GF-D8 (cell line): Measurements from ENCODE around the gene PRR35.

ENCODE experiments used
- DNase-seq: peaks from one replicate; lab custom pipeline; 2025; lab: John Stamatoyannopoulos, UW

The PRR35 gene

GRCh38 chr16:564690-565418, 4.7 kb downstream of the PRR35 start:
- no peak for DNase-seq

DNA sequence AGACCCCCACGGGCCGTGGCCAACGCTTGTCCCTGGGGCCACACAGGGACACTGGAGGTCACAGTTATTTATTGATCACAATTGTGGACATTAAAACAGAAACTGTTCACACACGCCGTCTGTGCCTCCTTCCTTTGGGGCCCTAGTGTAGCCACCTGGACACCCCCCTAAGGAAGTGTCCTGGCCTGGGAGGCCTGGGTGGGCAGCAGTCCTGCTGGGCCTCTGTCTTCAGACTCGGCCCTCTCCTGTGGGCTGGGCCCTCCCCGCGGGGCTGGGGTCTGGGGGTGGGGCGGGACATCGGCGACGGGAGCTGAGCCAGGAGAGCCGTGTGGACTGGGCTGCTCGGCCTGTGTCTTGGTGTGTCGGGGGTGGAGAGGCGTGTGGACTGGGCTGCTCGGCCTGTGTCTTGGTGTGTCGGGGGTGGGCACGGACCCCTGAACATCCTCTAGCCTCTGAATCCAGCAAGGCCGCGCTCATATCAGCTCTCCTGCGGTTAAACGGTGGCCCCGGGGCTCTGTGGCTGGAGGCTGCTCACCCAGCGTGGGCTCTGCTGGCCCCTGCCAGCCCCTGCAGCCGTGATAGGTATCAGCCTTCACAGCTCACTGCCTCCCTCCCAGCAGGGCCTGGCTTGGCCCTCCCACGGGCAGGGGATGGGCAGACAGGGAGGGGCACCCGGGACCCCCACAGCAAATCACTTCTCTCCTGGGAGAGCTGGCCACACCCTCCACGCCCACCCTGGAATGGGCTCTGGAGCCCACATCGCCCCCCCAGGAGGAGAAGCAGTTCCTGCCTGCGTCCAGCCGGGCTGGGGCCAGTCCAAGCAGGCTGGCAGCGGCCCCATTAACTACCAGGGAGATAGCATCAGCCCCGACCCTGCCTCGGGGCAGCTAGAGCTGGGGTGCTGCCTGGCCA, 5.5 kb downstream of the PRR35 start:
- peak; percentile 14 for DNase-seq

GRCh38 chr16:566475-567372, 6.5 kb downstream of the PRR35 start, which contains the start of gene NHLRC4:
Gene NHLRC4 (plus strand): TSS chr16:567005. CDS start chr16:568048, 1,043 bp downstream.
- DNase-seq: peak; percentile 80

DNA sequence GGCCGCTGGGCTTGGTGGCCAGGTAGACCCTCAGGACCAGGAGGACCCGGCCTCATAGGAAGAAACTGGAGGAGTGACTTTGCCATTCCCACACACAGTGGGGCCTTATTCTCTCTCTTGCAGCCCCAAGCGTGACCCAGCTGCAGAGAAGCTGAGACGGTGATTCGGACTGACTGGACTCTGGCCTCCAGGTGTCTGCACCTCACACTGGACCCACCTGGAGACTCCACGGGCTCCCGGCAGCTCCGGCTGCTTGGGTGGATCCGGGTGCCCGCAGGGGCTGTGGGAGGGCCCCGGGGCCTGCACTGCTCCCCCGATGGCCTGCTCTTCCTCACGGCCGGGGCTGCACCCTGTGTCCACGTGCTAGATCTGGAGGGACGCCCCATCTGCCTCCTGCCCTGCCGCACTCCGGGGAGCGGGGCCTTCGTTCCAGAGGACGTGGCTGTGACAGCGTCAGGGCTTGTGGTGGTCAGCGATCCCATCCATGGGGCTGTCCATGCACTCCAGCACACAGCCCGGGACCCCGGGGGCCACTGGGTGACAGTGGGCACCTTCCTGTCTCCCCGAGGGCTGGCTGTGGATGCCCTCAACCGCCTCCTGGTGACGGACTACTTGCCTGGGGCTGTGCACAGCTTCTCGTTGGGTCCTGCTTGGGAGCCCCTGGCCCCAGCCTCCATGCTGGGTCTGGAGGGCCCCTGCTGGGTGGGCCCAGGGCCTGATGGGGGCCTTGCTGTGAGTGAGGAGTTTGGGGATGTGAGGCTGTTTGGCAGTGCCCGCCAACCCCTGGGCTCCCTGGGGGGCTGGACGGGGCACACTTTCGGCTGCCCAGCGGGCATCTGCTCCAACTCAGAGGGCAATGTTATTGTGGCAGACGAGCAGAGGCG, 7.4 kb downstream of the PRR35 start:
- DNase-seq: no peak

DNA sequence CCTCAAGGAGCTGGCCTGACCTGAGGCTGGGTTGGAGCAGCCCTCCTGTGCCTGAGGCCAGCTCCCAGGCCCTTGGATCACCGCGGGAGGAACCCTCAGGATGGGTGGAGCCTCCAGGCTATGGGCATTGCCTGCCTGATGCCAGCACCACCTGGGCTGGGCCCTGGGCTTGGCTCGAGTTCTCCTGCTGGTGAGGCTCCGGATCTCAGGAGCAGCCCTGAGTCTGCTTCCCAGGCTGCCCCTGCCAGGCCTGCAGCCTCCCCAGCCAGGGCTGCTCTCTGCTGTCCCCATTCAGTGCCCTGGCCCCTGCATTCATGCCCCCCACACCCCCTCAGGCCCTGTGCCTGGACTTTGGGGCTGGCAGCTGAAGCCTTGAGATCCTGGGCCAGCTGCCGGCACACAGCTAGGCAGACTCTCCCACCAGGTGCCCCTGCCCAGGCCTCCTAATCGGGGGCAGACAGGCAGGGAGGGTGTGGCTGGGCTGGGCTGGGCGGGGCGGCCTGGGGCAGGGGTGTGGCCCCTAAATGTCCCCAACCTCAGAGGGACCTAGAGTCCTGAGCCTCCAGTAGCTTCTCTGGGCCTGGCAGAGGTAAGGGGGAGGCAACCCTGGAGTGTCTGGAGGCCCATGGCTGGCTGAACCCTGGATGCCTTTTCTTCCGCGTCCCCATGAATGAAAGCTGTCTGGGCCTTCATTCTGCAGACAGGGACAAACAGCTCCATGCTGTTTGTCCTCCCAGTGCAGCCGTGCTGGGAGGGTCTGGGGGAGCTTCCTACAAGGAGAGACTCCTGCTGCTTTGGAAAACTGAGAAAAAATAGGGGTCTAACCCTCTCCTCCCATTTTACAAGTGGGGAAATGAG, 8.4 kb downstream of the PRR35 start:
- no peak for DNase-seq

DNA sequence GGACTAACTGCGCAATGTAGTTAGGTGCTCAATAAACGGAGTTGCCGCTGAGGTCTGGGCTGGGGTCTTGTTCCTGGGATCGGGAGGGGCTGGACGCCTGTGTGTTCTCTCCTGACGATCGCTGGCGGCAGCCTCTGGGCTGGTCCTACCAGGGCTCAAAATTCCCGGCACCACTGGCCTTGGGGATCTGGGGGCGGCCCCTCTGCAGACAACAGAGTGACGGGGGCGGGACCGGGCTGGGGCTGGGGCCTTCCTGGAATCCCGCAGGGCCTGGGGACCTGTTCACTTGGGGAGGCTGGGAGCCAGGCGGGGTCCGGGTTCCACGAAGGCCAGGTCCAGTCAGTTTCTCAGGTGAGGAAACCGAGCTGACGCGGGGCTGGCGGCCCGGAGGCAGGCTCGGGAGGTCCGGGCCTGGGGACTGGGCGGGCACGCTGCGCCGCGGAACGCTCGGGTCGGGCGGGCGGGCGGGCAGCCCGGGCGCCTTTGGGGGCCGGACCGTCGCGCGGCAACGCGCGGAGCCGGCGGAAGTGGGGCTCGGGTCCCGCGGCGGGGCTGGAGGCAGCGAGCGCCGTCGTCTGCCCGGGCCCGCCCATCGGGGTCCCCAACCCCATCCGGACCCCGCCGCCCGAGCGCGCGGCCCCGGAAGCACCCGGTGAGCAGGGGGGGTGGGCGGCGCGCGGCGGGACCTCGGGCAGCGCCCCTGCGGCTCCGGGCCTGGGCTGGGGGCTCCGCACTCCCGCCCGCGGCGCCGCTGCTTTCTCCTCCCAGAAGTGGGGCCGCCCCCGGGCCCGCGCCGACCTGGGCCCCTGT, 9.5 kb downstream of the PRR35 start, which contains the start of gene PIGQ:
PIGQ (plus strand) TSS at position 524 of the 810 bp plus-strand sequence. CDS start 4,107 bp downstream, outside the sequence.
- no peak for DNase-seq

DNA sequence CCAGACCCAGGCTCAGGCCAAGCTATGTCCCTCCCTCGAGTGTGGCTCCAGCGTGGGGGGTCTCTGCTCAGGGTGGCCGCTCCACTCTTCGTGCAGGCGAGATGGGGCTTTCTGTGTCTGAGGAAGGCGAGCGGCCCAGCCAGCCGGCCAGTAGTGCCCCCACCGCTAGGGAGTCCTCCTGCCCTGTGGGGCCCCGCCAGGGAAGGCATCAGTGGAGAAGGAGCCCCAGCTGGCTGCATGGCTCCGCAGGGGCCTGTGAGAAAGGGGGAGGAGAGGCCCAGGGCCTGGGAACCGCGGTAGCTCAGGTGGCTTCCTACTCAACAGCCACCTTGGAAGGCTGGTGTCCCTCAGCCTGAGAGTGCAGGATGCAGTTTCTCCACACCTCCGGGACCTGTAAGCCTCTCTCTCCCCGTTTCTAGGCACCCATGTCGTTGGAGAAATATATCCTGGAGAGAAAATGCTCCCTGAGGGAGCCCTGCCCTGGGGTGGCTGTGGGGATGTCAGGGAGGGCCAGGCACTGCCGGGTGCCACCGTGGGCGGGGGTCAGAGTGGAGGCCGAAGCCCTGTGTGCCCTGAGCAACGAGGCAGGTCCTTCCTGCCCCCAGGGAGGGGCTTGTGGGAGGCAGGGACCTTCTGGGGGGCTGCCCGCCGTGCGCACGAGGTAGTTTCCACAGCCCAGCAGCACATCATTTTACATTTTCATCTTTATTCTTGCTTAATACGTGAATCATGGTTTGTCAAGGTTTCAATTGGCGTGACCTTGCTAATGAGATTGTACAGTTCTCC, 12.9 kb downstream of the PRR35 start:
- DNase-seq: no peak

- no peak for DNase-seq
These were observed 14.0 kb downstream of the PRR35 start for GRCh38 chr16:574021-574760.

DNA sequence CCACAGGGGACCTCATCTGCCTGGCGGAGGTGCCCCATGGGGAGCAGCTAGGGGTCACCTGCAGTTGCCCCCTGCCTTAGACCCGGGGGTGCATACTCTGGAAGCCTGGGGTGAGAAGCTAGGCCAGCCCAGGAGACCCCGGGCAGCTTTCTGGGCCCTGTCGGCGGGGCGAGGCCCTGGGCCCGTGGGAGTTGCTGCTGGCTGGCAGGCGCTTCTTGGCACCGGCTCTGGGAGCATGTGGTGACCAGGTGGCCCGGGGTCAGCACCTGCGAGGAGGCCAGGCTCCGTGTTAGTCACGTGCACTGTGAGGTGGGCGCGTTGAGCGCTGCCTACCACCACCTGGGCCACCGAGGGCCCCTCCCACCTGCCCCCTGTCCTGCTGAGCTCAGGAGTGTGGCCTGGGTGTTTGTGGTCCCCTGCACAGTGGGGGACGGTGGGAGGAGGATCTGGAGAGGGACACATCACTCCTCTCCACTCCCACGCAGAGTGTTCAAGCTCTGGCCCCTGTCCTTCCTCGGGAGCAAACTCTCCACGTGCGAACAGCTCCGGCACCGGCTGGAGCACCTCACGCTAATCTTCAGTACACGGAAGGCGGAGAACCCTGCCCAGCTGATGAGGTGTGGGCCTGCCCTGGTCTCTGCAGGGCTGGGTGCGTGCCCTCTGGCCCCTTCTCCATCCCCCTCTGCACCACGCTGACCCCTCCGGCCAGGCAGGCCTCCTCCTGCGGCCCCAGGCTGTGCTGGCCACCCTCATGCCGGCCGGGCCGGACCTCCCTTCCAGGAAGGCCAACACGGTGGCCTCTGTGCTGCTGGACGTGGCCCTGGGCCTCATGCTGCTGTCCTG, 15.4 kb downstream of the PRR35 start:
- no peak for DNase-seq

- no peak for DNase-seq
These were observed 16.1 kb downstream of the PRR35 start for GRCh38 chr16:576197-576822.

DNA sequence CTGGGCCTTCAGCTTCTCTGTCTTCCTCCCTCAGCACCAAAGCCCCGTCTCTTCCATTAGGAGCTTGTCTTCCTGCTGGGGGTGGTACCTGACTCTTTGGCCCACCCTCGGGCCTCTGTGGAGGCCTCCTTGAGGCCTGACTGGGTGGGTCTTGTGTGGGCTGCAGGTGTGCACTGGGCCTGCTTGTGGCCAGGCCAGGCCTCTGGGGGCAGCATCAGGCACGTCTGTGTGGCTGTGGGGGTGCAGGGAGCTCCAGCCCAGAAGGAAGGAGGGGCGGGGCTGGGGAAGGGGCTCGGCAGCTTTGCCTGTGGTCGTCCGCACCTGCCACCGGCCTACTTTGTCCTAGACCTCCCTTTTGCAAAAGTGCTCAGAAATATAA, 16.6 kb downstream of the PRR35 start:
- no peak for DNase-seq

DNA sequence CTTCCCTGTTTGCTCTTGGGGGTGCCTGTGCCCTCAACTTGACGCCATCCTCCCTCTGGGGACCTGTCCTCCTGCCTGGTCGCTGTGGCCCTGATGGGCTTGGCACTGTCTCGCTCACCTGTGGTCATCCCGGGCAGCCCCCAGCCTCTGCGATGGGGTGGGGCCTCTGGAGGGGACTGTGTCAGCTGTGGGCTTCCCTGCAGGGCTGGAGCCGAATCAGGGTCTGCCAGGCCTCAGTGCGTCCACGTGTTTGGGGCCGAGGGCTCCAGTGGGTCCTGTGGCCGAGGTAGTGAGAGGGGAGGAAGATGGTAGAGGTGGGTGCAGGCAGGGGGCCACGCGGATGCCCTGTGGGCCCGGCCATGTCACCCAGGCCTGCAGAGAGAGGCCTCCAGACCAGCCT, 17.6 kb downstream of the PRR35 start:
- DNase-seq: no peak

DNA sequence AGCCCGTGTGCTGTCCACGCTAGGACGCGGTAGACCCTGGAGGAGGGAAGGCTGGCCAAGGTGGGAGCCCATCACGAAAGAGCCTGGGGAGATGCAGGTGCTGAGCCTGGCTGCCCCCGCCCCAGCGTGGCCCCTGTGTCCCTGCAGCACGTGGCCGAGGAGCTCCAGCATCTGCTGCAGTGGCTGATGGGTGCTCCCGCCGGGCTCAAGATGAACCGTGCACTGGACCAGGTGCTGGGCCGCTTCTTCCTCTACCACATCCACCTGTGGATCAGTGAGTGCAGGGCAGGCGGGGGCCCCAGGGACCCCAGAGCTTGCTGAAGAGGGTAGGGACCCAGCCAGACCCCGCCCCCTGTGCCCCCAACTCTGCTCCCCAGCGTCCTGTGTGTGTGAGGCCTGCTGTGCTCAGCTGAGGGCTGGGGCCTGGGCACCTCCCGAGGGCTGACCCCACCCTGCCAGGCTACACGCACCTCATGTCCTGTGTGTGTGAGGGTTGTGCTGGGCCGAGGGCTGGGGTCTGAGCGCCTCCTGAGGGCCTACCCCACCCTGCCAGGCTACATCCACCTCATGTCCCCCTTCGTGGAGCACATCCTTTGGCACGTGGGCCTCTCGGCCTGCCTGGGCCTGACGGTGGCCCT, 18.2 kb downstream of the PRR35 start:
- no peak for DNase-seq

DNA sequence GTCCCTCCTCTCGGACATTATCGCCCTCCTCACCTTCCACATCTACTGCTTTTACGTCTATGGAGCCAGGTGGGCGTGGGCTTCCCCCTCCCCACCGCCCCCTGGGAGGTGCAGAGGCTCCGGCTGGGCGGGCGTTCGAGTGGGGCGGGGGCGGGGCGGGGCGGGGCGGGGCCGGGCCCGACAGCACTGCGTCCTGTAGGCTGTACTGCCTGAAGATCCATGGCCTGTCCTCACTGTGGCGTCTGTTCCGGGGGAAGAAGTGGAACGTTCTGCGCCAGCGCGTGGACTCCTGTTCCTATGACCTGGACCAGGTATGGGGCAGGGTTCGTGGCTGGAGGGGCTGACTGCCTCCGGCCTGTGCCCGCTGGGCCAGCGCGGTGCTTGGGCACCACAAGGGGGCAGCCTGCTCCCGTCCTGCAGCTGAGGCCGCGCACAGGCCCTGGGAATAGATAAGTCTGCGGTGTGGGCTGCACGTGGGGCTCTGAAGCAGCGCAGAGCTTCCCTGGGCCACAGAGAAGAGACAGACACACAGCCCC, 18.7 kb downstream of the PRR35 start:
- DNase-seq: peak; percentile 51
